Spinal cord (tissue), 10 donors: ENCODE measurements around the gene YARS1. TPM values are rescaled to one million over a fixed set of nuclear protein-coding genes. Genes with fewer than 3 reads are reported as not detected.

Source experiments
- DNase-seq, 6 donors: peaks; one replicate each; pipeline versions ENCODE4 v3.0.0 to v3.0.0-alpha.2; 2013 to 2015; ENCODE audit warnings: low spot score in 6 of 6, low read depth in 4 of 6
- H3K27ac ChIP-seq: one replicate; pipeline ENCODE4 v1.5.1; 2013; ENCODE audit warnings: low read depth, low read length, control low read depth
- H3K27me3 ChIP-seq: one replicate; pipeline ENCODE4 v1.6.1; 2013; ENCODE audit warnings: low read length; ENCODE audit not compliant: control insufficient read depth, insufficient read depth
- H3K36me3 ChIP-seq: one replicate; pipeline ENCODE4 v1.6.1; 2013; ENCODE audit warnings: low read length; ENCODE audit not compliant: control insufficient read depth, insufficient read depth
- H3K4me1 ChIP-seq: one replicate; pipeline ENCODE4 v1.6.1; 2013; ENCODE audit warnings: low read length; ENCODE audit not compliant: control insufficient read depth, insufficient read depth
- H3K4me3 ChIP-seq: one replicate; pipeline ENCODE4 v1.5.1; 2013; ENCODE audit warnings: low read depth, low read length, control low read depth
- H3K9me3 ChIP-seq: one replicate; pipeline ENCODE4 v1.6.1; 2013; ENCODE audit warnings: low read length; ENCODE audit not compliant: control insufficient read depth, insufficient read depth
- WGBS: methylation state at CpG from one replicate; pipeline ENCODE4 v1.1.5; 2013; ENCODE audit warnings: missing lambda C conversion rate; ENCODE audit not compliant: insufficient coverage; 5-methylcytosine and 5-hydroxymethylcytosine counted together
- polyA plus RNA-seq, 2 donors: library from polyadenylated mRNA; unstranded; fragments of 120-200 nt; gene quantifications; one replicate each; pipeline ENCODE4 v1.2.1, GENCODE V29; 2013; ENCODE audit not compliant: insufficient read length in 2 of 2
- total RNA-seq, 2 donors: library from RNA; depleted of rRNA in 1 of 2; stranded (reverse); fragments of 120-200 nt in 1 of 2; fragments of >200 nt in 1 of 2; gene quantifications; one replicate each; pipeline versions ENCODE4 v1.2.3 to v1.2.4, GENCODE V29; 2013 to 2014
- donor health status: healthy.

YARS1 gene
- total and polyA plus RNA-seq, 4 donors, result 51.8 to 105 (median 68.1) TPM

- Histone ChIP-seq H3K27ac (no peak overlapping the region), H3K4me3 (no peak overlapping the region), H3K36me3 (peaks cover 44% of the 10 kb centered on the region), H3K4me1 (peaks cover 28% of the 10 kb centered on the region), H3K9me3 (no peaks in the 10 kb centered on the region), H3K27me3 (no peaks in the 10 kb centered on the region)
- peak in 1 of 6 donors; percentile 12 for DNase-seq
- WGBS, result 57% methylated on average over 8 of the region's 8 CpGs
Observed at GRCh38 chr1:32767156-32767555, 50.0 kb downstream of the YARS1 start.

- Histone ChIP-seq H3K4me1 (peaks cover 29% of the 10 kb centered on the region), H3K9me3 (no peaks in the 10 kb centered on the region), H3K36me3 (peaks cover 37% of the 10 kb centered on the region), H3K4me3 (peak overlapping the region; percentile 29), H3K27ac (no peak overlapping the region), H3K27me3 (no peaks in the 10 kb centered on the region)
- peak in 1 of 6 donors; percentile 62 for DNase-seq
- WGBS, result 48% methylated on average over 5 of the region's 7 CpGs
Observed at GRCh38 chr1:32766328-32766972, 50.7 kb downstream of the YARS1 start.

- Histone ChIP-seq H3K4me1 (peaks cover 36% of the 10 kb centered on the region), H3K36me3 (peaks cover 34% of the 10 kb centered on the region), H3K27me3 (no peaks in the 10 kb centered on the region), H3K27ac (no peak overlapping the region), H3K4me3 (peak overlapping the region; percentile 29), H3K9me3 (no peaks in the 10 kb centered on the region)
- peak in 1 of 6 donors; percentile 85 for DNase-seq
- 11% methylated on average over 23 of the region's 27 CpGs for WGBS
Observed at GRCh38 chr1:32765570-32766327, 51.4 kb downstream of the YARS1 start.

- no peak overlapping the region for H3K27ac ChIP-seq
- H3K9me3 ChIP-seq, result no peaks in the 10 kb centered on the region
- H3K36me3 ChIP-seq, result peaks cover 31% of the 10 kb centered on the region
- H3K4me3 ChIP-seq, result peak overlapping the region; percentile 29
- WGBS, result 45% methylated on average over 3 of the region's 7 CpGs
- DNase-seq, result peak in 1 of 6 donors; percentile 84
- H3K27me3 ChIP-seq, result no peaks in the 10 kb centered on the region
- H3K4me1 ChIP-seq, result peaks cover 37% of the 10 kb centered on the region
Observed at GRCh38 chr1:32764826-32765569, 52.2 kb downstream of the YARS1 start.

GRCh38 chr1:32763221-32763620 is 53.9 kb downstream of the YARS1 start:
- no peak for DNase-seq
- no peak overlapping the region for H3K4me3 ChIP-seq
- H3K27me3 ChIP-seq, result no peaks in the 10 kb centered on the region
- no peaks in the 10 kb centered on the region for H3K9me3 ChIP-seq
- no peak overlapping the region for H3K27ac ChIP-seq
- peaks cover 37% of the 10 kb centered on the region for H3K4me1 ChIP-seq
- H3K36me3 ChIP-seq, result peaks cover 18% of the 10 kb centered on the region
- 95% methylated on average over 5 of the region's 5 CpGs for WGBS

- Histone ChIP-seq H3K4me3 (no peak overlapping the region), H3K27me3 (no peaks in the 10 kb centered on the region), H3K27ac (no peak overlapping the region), H3K9me3 (no peaks in the 10 kb centered on the region), H3K4me1 (peaks cover 30% of the 10 kb centered on the region), H3K36me3 (peaks cover 11% of the 10 kb centered on the region)
- DNase-seq, result no peak
- WGBS, result no CpG with 5 or more reads among the region's 2 CpGs
Observed at GRCh38 chr1:32761936-32762335, 55.2 kb downstream of the YARS1 start.

GRCh38 chr1:32761253-32761877 is 55.8 kb downstream of the YARS1 start:
- DNase-seq, result no peak
- Histone ChIP-seq H3K27me3 (no peaks in the 10 kb centered on the region), H3K9me3 (no peaks in the 10 kb centered on the region), H3K4me1 (peaks cover 25% of the 10 kb centered on the region), H3K36me3 (peaks cover 11% of the 10 kb centered on the region), H3K27ac (no peak overlapping the region), H3K4me3 (no peak overlapping the region)
- WGBS, result 41% methylated on average over 8 of the region's 10 CpGs

GRCh38 chr1:32759997-32760623 is 57.0 kb downstream of the YARS1 start:
- H3K9me3 ChIP-seq, result no peaks in the 10 kb centered on the region
- H3K36me3 ChIP-seq, result peaks cover 11% of the 10 kb centered on the region
- H3K27me3 ChIP-seq, result no peaks in the 10 kb centered on the region
- DNase-seq, result no peak
- WGBS, result 67% methylated on average over 8 of the region's 14 CpGs
- H3K4me1 ChIP-seq, result peaks cover 16% of the 10 kb centered on the region
- no peak overlapping the region for H3K4me3 ChIP-seq
- H3K27ac ChIP-seq, result peak overlapping the region; percentile 40

GRCh38 chr1:32759521-32759981 is 57.6 kb downstream of the YARS1 start:
- WGBS, result 94% methylated on average over 2 of the region's 5 CpGs
- DNase-seq, result no peak
- Histone ChIP-seq H3K9me3 (no peaks in the 10 kb centered on the region), H3K4me1 (peaks cover 17% of the 10 kb centered on the region), H3K27me3 (no peaks in the 10 kb centered on the region), H3K4me3 (no peak overlapping the region), H3K27ac (peak overlapping the region; percentile 40), H3K36me3 (peaks cover 11% of the 10 kb centered on the region)
